GM21786 (cell line): Measurements from ENCODE around the gene TNS3.

Experiments used
- ATAC-seq: cut with Tn5 transposase; IDR thresholded peaks from one replicate; pipeline ENCODE4 v1.9.1; 2021; ENCODE audit not compliant: unreplicated experiment

Gene TNS3

DNA sequence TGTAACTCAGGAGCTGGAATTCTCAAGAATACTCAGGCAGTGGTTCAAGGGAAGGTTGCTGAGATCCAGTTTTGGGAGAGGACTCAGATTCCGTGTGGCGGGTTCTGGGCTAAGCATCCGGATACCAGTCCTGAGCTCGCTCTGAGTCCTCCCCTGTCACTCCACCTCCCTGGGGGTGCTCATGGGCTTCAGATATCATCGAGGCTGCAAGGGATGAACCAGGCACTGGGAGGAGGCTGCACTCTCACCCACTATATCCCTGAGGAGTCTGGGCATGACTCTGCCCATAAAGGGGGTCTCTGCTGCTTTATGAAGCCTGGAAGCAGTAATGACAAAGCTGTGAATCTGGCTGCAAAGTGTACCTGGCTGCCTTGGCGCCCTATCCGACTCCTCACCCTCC is 188.5 kb downstream of the TNS3 start:
- no peak for ATAC-seq

- ATAC-seq, result no peak
These were observed 189.6 kb downstream of the TNS3 start for GRCh38 chr7:47392241-47392759.

- ATAC-seq, result no peak
These were observed 190.2 kb downstream of the TNS3 start for GRCh38 chr7:47391726-47392125.

DNA sequence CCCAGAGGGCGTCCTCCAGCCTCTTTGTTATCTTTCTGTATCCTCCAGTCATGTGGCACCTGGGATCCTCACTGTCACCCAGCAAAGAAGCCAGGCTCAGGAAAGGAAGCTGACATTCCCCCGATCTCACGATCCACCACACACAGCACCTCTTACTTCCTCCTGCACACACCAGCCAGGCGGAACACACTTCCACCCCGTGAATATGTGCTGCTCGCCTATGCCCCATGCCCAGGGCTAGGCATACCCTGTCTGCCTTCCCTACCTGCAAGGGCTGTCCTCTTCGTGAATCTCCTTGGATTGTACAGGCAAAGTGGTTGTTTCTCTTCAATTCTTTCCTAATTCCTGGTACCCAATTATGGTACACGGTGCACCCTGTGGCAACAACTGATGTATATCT is 191.0 kb downstream of the TNS3 start:
- no peak for ATAC-seq

GRCh38 chr7:47389923-47390630 is 191.8 kb downstream of the TNS3 start:
- no peak for ATAC-seq

DNA sequence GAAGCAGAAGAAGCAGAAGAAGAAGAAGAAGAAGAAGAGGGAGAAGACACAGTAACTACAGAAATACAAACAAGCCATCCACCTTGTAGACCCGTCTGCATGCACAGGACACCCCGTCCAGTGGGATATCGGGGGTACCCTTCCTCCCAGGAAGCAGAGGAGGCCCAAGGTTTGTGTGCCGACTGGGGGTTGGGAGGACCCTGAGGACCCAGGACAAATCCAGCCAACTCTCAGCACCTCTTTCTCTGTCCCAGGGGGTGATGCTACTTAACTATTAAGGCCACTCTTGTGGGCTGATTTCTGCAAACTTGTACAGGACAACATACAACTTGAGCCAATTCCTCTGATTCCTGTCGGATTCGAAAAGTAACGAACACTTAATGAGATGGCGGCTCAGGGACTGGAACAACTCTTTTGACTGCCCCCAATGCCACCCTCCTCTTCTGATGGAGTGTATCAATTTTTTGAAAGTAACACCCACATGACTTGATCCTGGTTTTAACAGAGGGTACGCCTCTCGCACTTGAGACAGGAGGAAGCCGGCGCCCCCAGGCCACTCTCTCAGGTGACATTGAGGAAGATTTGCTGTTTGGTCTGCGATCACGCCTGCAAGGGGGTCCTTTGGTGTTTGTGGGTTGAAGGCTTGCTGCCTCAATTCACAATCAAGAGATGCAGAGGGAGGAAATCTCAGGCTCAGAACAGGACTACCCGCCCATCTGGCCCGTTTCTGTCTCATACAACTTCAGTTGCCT is 192.6 kb downstream of the TNS3 start:
- no peak for ATAC-seq

- no peak for ATAC-seq
These were observed 194.4 kb downstream of the TNS3 start for GRCh38 chr7:47387506-47387905.

- no peak for ATAC-seq
These were observed 195.6 kb downstream of the TNS3 start for GRCh38 chr7:47386273-47386835.

DNA sequence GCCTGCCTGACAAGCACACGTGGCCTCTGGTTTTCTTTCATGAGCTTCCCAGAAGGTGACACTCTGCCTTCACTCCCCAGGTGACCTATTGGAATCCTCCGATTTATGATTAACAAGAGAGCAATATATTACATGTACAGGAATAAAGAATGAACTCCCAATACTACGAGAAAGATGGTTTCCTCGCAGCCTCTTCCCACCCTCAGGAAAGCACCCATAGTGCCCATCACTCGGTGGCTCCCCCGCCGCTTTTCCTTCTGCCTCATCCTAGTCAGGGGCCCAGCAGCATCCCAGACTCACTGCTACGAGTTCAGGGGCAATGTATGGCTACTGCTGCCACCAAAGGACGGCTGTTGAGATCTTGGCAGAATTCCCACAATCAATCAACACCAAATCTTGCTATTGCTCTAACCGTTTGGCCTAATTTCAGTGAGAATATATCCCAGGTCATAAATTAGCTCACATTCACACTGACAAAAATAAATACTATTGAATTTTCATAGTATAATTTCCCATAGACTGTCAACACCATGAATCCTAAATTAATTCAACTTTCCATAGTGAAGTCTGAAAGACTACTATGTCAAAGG is 196.3 kb downstream of the TNS3 start:
- ATAC-seq, result no peak

- no peak for ATAC-seq
These were observed 197.0 kb downstream of the TNS3 start for GRCh38 chr7:47384755-47385535.

GRCh38 chr7:47383696-47384445 is 198.0 kb downstream of the TNS3 start:
- ATAC-seq, result no peak

- ATAC-seq, result no peak
These were observed 198.8 kb downstream of the TNS3 start for GRCh38 chr7:47383072-47383471.

DNA sequence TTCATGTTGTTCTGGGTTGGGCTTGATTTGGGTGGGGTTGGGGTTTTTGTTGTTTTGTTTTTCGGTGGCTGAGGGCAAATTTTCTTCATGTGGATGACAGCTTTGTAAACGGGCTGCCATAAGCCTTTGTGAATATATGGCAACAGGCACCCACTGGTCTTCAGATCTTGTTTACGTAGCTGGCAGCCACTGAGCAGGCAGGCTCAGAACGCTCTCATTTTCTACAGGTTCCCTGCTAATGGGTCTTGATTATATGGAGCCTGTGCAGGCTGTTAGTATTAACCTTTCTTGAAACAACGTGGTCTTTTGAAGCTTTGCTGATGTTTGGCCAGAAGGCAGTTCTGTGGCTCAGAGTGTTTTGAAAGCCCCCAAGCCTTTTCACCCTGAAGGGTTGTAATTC is 199.7 kb downstream of the TNS3 start:
- ATAC-seq, result no peak

DNA sequence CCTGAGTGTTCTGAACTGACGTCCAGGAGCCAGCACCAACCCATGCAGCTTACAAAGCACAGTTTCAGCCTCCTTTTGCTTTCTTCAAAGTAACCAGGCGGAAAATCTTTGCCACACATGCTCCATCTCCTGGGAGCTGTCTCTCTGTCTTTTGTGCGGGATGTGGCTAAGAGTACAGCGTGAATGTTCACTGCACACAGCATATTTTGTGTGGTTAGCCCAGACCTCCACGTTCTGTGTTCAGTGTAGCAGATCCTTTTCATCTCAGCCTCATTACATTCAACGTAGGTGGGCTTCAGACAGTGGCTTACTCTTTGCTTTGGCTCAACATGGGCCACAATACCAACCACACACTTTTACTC is 200.8 kb downstream of the TNS3 start:
- ATAC-seq, result no peak

- ATAC-seq, result no peak
These were observed 201.4 kb downstream of the TNS3 start for GRCh38 chr7:47380325-47381133.

DNA sequence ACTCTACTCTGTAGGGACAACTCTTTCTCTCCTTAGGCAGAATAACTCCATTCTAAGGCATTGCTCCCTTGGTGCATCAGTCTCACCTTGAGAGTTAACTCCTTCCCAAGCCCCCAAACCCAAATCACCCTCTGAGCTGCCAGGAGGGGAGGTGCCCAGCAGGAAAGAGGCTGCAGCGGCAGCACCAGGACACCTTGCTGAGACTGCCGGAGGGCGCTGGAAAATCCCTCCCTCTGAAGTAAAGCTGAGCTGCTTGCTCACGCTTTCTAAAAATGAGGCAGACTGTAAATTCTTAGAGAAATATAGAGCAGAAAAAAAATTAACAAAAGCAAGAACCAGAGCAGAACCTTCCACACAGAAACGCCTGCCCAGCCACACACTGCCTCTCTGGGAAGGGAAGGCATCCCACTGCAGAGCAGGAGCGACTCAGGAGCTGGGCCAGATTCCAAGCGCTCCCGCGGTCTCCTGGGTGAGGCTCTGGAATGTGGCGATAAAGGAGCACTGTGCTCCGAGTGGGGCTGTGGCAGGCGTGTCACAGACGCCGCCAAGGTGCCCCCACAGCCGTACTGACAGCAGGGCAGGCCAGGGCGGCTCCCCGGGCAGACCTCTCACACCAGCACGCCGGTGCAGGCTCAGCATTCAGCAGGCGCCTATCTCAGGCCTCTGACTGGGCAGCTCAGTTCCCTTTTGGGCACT is 202.1 kb downstream of the TNS3 start:
- ATAC-seq, result no peak

GRCh38 chr7:47378728-47379395 is 203.0 kb downstream of the TNS3 start:
- no peak for ATAC-seq

DNA sequence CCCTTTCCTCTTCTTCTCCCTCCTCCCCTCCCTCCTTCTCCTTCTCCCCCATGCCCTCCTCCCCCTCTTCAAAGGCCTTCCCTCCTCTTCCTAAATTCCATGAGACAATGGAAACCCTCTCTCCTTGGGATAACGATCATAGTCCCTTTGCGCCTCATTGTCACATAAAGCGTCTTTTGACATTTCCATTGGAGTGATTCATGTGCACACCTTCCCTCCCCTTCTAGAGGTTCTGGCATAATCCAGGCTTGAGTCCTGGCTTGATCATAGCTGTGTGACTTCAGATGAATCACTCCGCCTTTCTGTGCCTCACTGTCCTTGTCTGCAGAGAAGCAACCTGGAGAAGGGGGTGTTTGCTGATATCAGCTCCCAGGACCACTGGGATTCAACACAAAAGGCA is 204.2 kb downstream of the TNS3 start:
- ATAC-seq, result no peak
